NCI-H1105 treated with DMSO at 0.1 percent for 48 hours (cell line): ENCODE results near the gene RFNG.

Experiments used
- DNase-seq: peaks from one replicate; lab custom pipeline; 2025; lab: John Stamatoyannopoulos, UW

Gene RFNG

GRCh38 chr17:82089723-82090548 is 38.3 kb upstream of the RFNG start:
- DNase-seq = no peak

GRCh38 chr17:82088838-82089722 is 37.5 kb upstream of the RFNG start:
- no peak for DNase-seq

- no peak for DNase-seq
Observed at GRCh38 chr17:82087961-82088837, 36.6 kb upstream of the RFNG start.

GRCh38 chr17:82086941-82087906 is 35.6 kb upstream of the RFNG start:
- DNase-seq = no peak

GRCh38 chr17:82085931-82086764 is 34.5 kb upstream of the RFNG start:
- no peak for DNase-seq

- DNase-seq = no peak
Observed at GRCh38 chr17:82085031-82085861, 33.6 kb upstream of the RFNG start.

- no peak for DNase-seq
Observed at GRCh38 chr17:82084373-82085030, 32.9 kb upstream of the RFNG start.

- no peak for DNase-seq
Observed at GRCh38 chr17:82083533-82084359, 32.1 kb upstream of the RFNG start.

- no peak for DNase-seq
Observed at GRCh38 chr17:82083009-82083408, 31.4 kb upstream of the RFNG start.

- no peak for DNase-seq
Observed at GRCh38 chr17:82082456-82082855, 30.8 kb upstream of the RFNG start.

GRCh38 chr17:82081966-82082365 is 30.4 kb upstream of the RFNG start:
- DNase-seq = no peak

- no peak for DNase-seq
Observed at GRCh38 chr17:82081546-82081945, 29.9 kb upstream of the RFNG start.

- no peak for DNase-seq
Observed at GRCh38 chr17:82080789-82081464, 29.3 kb upstream of the RFNG start.

- DNase-seq = no peak
Observed at GRCh38 chr17:82080048-82080788, 28.6 kb upstream of the RFNG start.

GRCh38 chr17:82079001-82079677 is 27.5 kb upstream of the RFNG start:
- DNase-seq = no peak

- DNase-seq = no peak
Observed at GRCh38 chr17:82078433-82078832, 26.8 kb upstream of the RFNG start.
